NCI-H1417 treated with DMSO at 0.1 percent for 48 hours (cell line): ENCODE measurements around the gene KIF13A.
"Not testable (repeated sequence)": the region's sequence is repeated elsewhere in the genome, so short reads cannot be mapped to it uniquely, and the experiment has no call there.

ENCODE experiments used
- DNase-seq: peaks from one replicate; lab custom pipeline; 2025; lab: John Stamatoyannopoulos, UW

Gene KIF13A

DNA sequence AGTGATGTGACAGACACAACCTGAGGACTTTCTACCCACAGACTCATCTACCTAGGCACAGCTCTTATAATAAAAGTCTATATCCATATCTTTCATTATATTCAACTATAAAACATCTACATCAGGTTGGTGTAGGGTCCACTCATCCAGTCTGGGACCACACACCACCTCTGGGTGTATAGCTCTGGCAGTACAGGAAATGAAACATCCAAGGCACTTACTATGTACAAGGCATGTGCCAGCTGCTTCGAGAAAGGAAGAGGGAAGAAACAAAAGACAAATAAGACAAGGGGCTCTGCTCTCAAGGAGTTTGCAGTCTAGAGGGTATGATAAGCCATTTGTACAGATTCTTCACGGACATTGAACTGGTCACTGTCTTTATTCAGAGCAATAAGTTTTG is 18.6 kb downstream of the KIF13A start:
- no peak for DNase-seq

DNA sequence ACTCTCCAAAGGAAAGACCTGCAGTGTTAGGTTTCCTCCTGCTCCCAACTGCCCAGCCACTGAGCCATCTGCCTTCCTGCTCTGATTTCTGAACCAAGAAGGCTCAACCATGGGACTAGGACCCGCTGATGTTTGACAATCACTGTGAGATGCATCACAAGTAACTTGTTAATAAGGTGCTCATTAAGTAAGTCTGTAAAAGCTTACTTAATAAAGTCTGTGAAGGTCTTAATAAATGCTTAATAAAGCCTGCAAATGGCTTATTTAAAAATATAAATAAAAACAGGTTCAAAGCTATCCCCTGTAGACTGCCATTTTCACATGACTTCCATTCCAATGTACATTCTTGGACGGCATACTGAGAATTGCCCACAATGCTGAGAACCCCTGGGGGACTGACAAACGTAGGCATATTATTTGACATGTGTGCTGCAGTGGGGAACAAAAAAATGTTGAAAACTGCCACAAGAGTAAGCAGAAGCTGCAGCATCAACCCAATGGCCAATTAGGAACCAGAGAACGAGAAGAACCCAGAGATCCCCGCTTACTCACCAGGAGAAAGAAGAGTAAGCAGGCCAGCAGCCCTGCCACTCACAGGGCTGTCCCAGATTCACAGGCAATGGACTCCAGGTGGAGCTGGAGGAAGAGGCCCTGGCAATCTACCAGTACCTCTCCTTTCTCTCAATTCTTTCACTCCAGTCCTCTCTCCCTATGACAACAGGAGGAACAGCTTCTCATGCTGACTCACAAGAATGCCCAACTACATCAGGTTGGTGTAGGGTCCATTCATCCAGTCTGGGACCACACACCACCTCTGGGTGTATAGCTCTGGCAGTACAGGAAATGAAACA is 19.5 kb downstream of the KIF13A start:
- no peak for DNase-seq

- no peak for DNase-seq
Measured at GRCh38 chr6:17966451-17966850, 21.0 kb downstream of the KIF13A start.

- DNase-seq: no peak
Measured at GRCh38 chr6:17965397-17965796, 22.0 kb downstream of the KIF13A start.

DNA sequence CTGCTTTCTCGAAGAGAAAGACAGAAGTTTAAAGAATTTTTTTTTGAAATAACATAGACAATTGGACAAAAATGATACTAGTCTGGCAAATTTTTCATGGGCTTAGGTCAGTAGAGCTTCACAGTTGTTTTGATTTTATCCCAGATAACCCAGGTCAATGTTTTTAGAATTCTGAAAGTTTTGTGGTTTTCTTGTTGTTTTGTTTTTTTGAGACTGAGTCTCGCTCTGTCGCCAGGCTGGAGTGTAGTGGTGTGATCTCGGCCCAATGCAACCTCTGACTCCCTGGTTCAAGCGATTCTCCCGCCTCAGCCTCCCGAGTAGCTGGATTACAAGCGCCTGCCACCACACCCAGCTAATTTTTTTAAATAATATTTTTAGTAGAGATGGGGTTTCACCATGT is 22.8 kb downstream of the KIF13A start:
- no peak for DNase-seq

DNA sequence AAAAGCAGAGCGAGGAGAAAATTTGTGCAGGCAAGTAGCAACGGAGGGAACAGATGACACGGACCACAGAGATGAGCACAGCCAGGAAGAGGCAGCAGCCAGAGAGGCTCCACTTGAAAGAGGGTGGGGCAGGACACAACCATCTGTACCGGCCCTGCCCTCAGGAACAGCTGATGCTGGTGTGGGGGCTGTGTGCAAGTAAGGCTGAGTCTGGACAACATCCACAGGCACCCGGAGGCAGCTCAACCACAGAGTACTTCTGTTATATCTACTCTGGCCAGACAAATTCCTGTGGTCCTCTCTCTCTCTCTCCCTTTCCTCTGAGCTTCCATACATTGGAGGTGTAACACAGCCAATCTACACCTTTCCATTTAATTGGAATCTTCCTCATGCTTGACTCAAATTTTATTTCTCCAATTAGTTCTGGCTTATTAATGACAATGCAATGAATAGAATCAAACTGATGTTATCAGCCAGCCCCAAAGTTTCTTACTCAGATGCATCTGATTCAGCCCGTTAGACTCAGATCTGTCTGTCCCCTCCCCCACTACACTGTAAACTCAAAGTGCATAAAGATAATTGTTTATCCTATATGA is 24.9 kb downstream of the KIF13A start:
- no peak for DNase-seq

DNA sequence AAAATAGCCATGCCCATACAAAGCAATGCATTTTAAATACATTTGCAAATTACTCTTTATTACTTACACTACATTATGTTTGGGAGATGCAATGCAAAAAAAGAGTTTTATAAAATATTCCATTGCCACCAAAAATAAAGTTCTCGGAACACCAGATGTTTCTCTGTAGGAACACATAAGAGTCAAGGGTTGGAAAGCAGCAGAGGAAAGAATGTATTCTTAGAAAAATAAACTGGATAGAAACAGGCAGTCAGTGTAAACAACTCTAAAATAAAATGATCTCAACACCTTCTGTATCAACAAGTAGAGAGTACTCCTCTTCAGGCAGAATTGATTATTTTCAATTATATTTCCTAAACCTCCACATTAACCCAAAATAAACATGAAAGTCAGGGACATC is 28.1 kb downstream of the KIF13A start:
- DNase-seq: no peak

- no peak for DNase-seq
Measured at GRCh38 chr6:17957904-17958620, 29.4 kb downstream of the KIF13A start.

GRCh38 chr6:17957498-17957897 is 29.9 kb downstream of the KIF13A start:
- DNase-seq: no peak

DNA sequence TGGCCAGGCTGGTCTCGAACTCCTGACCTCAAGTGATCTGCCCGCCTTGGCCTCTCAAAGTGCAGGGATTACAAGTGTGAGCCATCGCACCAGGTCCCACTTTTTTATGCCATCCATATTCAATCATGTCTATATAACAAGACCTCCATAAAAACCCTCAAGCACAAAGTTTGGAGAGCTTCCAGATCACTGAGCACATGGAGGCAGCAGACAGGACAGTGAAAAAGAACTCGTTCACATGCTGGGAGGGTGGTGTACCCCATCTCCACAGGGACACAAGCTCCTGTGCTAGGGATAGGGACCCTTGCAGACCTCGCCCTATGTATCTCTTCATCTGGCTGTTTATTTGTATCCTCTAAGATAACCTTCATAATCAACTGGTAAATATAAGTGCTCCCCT is 30.3 kb downstream of the KIF13A start:
- DNase-seq: no peak

DNA sequence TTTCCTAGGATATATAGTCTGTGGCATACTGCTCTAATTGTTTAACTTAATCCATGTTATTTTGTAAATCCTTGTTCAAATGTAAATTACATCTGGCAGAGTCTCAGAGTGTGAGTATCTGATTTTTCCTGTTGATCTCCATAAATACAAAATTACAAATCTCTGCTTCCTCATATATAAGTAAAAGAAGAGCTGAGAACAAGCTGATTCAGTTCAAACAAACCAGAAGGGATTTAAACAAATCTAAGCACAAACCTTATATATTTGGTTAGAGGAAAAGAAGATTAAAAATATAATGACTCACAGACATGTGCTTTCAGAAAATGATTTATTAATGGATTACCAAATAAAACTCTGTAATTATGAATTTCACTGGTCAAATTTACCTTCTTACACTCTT is 37.3 kb downstream of the KIF13A start:
- no peak for DNase-seq

- no peak for DNase-seq
Measured at GRCh38 chr6:17949168-17949567, 38.3 kb downstream of the KIF13A start.

DNA sequence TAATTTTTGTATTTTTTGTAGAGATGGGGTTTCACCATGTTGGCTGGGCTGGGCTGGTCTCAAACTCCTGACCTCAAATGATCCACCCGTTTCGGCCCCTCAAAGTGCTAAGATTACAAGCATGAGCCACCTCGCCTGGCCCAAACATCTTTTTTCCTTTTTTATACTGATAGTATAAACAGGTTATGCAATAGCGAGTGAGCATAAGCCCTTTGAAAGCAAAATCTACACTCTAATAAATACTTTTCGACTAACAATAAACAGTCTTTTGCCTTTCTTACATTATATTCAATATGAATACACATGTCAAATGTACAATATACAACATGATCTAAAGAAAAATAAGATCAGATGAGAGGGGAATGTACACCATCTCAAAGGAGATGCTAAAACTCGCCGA is 38.7 kb downstream of the KIF13A start:
- no peak for DNase-seq

DNA sequence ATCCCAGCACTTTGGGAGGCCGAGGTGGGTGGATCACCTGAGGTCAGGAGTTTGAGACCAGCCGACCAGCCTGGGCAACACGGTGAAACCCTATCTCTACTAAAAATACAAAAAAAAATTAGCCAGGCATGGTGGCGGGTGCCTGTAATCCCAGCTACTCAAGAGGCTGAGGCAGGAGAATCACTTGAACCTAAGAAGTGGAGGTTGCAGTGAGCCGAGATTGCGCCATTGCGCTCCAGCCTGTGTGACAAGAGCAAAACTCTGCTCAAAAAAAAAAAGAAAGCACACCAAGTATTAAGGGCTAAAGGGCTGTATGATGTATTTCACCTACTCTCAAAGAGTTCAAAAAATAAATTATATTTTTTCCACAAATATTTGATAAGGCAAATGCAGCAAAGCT is 39.9 kb downstream of the KIF13A start:
- DNase-seq: not testable (repeated sequence)

- DNase-seq: no peak
Measured at GRCh38 chr6:17945575-17945974, 41.9 kb downstream of the KIF13A start.

DNA sequence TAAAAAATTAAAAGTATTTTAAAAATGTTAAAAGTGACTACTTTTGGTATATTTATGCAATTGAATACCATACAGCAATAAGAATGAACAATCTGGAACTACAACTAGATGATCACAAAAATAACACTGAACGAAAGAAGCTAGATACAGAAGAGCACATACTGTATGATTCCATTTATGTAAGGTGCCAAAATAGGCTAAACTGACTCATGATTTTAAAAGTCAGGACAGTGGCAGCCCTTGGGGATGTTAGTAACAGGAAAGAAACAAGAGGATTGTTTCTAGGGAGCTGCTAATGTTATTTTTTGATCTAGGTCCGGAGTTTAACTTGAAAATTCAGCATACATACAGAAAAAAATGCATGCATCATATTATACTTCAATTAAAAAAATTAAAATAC is 42.3 kb downstream of the KIF13A start:
- no peak for DNase-seq

- no peak for DNase-seq
Measured at GRCh38 chr6:17941318-17941717, 46.1 kb downstream of the KIF13A start.

DNA sequence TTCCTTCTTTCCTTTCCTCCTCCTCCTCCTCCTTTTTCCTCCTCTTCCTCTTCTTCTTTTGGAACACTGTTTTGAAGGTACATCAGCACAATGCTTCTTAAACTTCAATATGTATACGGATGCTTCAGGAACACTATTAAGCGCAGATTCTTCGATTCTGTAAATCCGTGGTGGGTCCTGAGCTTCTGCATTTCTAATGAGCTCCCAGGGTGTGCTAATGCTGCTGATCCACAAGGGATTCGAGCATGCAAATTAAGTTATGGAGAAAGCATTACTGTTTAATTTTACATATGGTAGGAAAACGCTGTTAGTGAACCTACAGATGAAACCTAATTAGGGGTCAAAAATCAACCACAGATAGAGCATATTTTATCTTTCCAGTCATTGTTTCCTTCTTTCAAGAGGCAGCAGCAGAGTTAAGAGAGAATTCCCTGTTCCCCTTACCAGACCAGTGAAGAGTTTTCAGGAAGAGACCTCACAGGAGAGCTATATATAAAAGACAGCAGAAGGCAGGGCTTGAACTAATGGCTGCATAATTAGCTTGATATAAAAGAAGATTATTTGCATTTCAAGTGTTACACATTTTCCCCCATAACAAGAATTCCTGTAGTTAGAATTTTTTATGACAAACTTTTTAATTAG is 47.2 kb downstream of the KIF13A start:
- DNase-seq: no peak

DNA sequence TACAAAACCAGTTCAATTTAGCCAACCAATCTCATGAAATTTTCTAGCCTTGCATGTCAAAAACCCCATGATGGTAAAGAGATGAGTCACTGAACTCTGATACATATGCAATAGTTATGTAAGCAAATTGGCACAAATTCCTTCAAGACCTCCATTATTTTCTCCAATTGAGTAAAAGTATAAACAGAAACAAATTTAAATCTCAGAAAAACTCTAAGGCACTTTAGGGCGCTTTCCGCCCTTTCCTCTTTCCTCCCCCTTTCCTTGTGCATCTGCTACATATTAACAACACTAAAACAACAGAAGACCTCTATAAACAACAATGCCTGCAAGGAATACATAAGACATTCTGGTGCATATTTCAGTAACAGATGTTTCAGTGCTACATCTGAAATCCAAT is 48.5 kb downstream of the KIF13A start:
- no peak for DNase-seq

DNA sequence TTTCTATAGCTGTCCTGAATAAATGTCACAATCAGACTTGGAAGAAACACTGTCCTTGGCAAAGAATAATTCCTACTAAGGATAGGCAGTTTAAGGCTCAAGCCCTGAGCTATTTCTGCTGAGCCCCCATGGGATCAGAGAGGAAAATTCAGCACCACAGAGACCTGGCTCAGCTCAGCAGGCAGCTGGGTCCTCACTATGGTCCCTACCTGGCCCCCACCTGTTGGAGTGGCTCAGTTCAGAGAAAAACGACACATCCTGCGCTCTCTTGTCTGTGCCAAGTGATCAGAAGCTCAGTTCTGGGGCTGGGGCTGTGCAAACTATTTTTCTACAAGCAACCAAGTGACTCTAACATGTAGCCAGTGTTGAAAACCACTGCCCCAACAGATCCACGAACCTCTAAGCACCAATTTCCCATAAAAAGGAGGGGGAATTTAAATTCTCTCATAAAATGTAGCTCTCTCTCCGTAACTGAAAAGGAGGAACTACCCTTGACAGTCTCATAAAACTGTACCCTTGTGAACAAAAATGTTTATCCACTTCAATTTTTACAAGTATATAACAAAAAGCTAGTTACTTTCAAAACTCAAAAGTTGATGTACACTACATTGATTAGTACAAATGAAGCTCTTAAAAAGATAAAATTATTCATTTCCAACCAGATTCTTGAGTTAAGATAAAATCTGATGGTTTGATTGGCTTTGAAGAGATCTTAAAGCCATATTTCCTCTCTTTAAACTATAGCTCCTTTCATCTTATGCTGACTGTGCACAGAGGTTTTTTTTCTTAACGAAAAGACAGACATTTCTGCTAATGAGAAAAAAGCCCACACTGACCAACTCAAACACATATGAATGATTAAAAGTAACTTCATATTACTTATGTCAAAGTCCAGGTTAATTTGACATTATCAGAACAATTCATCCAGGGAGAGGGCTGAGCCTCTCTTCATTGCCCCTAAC is 52.0 kb downstream of the KIF13A start:
- no peak for DNase-seq

DNA sequence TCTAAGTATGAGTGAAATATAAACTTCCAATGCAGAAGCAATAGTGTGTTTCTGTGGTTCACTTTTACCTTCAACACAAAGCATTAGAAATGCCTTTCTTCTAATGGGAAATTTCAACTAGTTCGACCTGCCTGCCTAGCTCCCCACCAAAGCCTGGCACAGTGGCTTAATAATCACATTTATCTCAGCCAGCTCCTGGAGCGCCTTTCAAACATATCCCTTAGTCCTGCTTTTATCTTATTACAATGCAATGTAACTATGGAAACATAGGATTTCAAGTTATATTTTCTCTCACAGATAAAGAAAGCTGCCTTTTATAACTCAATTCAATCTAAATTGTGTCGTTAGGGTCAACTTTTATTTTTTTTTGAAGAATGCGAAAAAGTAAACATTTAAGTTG is 53.7 kb downstream of the KIF13A start:
- DNase-seq: no peak
